Measurements from ENCODE around the gene SMYD3. TPM values are rescaled to one million over a fixed set of nuclear protein-coding genes. Genes with fewer than 3 reads are reported as not detected.
"Not testable (repeated sequence)": the region's sequence is repeated elsewhere in the genome, so short reads cannot be mapped to it uniquely, and the experiment has no call there.

SMYD3 gene
- total and polyA plus RNA-seq, 4 donors: 10.5 to 40.1 (median 32.5) TPM

DNA sequence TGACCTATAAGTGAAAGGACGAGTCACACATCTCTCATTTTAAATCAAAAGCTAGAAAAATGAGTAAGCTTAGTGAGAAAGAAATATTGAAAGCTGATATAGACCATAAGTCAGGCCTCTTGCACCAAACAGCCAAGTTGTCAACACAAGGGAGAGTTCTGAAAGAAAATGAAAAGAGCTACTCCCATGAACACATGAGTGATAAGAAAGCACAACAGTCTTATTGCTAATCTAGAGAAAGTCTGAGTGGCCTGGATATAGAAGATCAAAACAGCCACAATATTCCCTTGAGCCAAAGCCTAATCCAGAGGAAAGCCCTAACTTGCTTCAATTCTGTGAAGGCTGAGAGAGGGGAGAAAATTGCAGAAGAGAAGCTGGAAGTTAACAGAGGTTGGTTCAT lies 175.0 kb downstream of the SMYD3 start:
- Histone ChIP-seq H3K36me3 (ENCODE audit: control insufficient read depth in 4 of 4, insufficient read depth in 4 of 4, low read length in 4 of 4) (peaks cover 0 to 2% (median 0%) of the 10 kb centered on the region in 4 donors), H3K27ac (ENCODE audit: low read depth in 1 of 2, low read length in 1 of 2) (no peak overlapping the region), H3K27me3 (ENCODE audit: control insufficient read depth in 3 of 3, insufficient read depth in 3 of 3, low read length in 2 of 3) (no peaks in the 10 kb centered on the region), H3K9me3 (ENCODE audit: control insufficient read depth in 4 of 4, insufficient read depth in 3 of 4, low read length in 3 of 4) (no peaks in the 10 kb centered on the region), H3K4me1 (ENCODE audit: control insufficient read depth in 5 of 5, insufficient read depth in 5 of 5, low read length in 5 of 5) (peaks cover 0 to 9% (median 0%) of the 10 kb centered on the region in 5 donors), H3K9ac (ENCODE audit: insufficient read depth in 1 of 2, low read length in 2 of 2) (no peak overlapping the region), H3K4me3 (no peak overlapping the region)
- no peak for ATAC-seq (ENCODE audit: insufficient read depth, low FRiP score)
- WGBS, 2 donors: 85 to 95% methylated on average over 1 of the region's 1 CpG
- TF ChIP-seq, protein P1, sequence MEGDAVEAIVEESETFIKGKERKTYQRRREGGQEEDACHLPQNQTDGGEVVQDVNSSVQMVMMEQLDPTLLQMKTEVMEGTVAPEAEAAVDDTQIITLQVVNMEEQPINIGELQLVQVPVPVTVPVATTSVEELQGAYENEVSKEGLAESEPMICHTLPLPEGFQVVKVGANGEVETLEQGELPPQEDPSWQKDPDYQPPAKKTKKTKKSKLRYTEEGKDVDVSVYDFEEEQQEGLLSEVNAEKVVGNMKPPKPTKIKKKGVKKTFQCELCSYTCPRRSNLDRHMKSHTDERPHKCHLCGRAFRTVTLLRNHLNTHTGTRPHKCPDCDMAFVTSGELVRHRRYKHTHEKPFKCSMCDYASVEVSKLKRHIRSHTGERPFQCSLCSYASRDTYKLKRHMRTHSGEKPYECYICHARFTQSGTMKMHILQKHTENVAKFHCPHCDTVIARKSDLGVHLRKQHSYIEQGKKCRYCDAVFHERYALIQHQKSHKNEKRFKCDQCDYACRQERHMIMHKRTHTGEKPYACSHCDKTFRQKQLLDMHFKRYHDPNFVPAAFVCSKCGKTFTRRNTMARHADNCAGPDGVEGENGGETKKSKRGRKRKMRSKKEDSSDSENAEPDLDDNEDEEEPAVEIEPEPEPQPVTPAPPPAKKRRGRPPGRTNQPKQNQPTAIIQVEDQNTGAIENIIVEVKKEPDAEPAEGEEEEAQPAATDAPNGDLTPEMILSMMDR (IDR thresholded peaks at IDR 0.05; ENCODE audit: control extremely low read depth, extremely low read depth): no peak
- no peak for DNase-seq

DNA sequence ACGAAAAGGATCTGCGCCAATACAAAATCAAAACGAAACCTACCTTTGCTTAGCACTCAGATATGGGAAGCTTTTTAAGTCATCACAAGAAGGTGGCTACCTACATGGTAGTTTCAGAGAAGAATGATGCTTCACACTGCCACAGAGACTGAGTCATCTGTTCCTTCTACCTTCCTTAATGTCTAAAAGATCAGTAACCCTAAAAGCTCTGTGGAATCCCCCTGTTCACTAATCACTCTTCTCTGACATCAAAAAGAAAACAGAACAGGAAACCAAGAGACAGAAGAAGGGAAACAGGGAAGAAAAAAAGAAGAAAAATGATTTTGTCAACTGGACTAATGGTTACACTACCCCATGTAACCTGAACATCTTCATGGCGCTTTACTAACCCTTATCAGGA lies 177.2 kb downstream of the SMYD3 start:
- Histone ChIP-seq H3K27me3 (ENCODE audit: control insufficient read depth in 3 of 3, insufficient read depth in 3 of 3, low read length in 2 of 3) (no peaks in the 10 kb centered on the region), H3K9me3 (ENCODE audit: control insufficient read depth in 4 of 4, insufficient read depth in 3 of 4, low read length in 3 of 4) (no peaks in the 10 kb centered on the region), H3K4me3 (no peak overlapping the region), H3K9ac (ENCODE audit: insufficient read depth in 1 of 2, low read length in 2 of 2) (no peak overlapping the region), H3K36me3 (ENCODE audit: control insufficient read depth in 4 of 4, insufficient read depth in 4 of 4, low read length in 4 of 4) (peaks cover 0 to 2% (median 0%) of the 10 kb centered on the region in 4 donors), H3K4me1 (ENCODE audit: control insufficient read depth in 5 of 5, insufficient read depth in 5 of 5, low read length in 5 of 5) (peaks cover 0 to 5% (median 0%) of the 10 kb centered on the region in 5 donors), H3K27ac (ENCODE audit: low read depth in 1 of 2, low read length in 1 of 2) (no peak overlapping the region)
- TF ChIP-seq, protein P1 (IDR thresholded peaks at IDR 0.05; ENCODE audit: control extremely low read depth, extremely low read depth): no peak
- DNase-seq (no peak), ATAC-seq (ENCODE audit: insufficient read depth, low FRiP score) (no peak)
- WGBS, 2 donors: 94% methylated on average over 4 of the region's 4 CpGs

DNA sequence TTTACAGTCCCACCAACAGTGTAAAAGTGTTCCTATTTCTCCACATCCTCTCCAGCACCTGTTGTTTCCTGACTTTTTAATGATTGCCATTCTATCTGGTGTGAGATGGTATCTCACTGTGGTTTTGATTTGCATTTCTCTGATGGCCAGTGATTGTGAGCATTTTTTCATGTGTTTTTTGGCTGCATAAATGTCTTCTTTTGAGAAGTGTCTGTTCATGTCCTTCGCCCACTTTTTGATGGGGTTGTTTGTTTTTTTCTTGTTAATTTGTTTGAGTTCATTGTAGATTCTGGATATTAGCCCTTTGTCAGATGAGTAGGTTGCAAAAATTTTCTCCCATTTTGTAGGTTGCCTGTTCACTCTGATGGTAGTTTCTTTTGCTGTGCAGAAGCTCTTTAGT lies 177.8 kb downstream of the SMYD3 start:
- not testable (repeated sequence) for H3K27ac ChIP-seq (ENCODE audit: low read depth in 1 of 2, low read length in 1 of 2); ATAC-seq (ENCODE audit: insufficient read depth, low FRiP score); H3K36me3 ChIP-seq (ENCODE audit: control insufficient read depth in 4 of 4, insufficient read depth in 4 of 4, low read length in 4 of 4); H3K9me3 ChIP-seq (ENCODE audit: control insufficient read depth in 4 of 4, insufficient read depth in 3 of 4, low read length in 3 of 4); H3K9ac ChIP-seq (ENCODE audit: insufficient read depth in 1 of 2, low read length in 2 of 2); DNase-seq; H3K4me1 ChIP-seq (ENCODE audit: control insufficient read depth in 5 of 5, insufficient read depth in 5 of 5, low read length in 5 of 5); H3K4me3 ChIP-seq; H3K27me3 ChIP-seq (ENCODE audit: control insufficient read depth in 3 of 3, insufficient read depth in 3 of 3, low read length in 2 of 3)
- no CpG with 5 or more reads among the region's 1 CpG for WGBS, 2 donors

DNA sequence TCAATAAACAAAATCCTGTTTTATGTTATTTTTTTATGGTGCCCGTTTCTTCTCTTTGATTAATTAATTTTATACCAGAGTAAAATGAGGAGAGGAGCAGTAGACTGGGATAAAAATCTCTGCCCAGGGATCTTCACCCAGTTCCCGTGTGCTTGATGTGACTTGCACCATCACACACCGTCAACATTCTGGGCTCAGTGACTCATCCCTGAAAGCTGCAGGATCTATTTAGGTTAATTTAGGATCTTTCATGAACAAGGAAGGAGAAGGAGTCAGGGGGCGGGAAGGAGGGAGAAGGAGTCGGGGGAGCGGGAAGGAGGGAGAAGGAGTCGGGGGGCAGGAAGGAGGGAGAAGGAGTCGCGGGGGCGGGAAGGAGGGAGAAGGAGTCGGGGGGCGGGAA lies 182.4 kb downstream of the SMYD3 start:
- H3K9ac ChIP-seq (ENCODE audit: insufficient read depth in 1 of 2, low read length in 2 of 2): no peak overlapping the region
- no peak for DNase-seq
- H3K27me3 ChIP-seq (ENCODE audit: control insufficient read depth in 3 of 3, insufficient read depth in 3 of 3, low read length in 2 of 3): no peaks in the 10 kb centered on the region
- no peak overlapping the region for H3K27ac ChIP-seq (ENCODE audit: low read depth in 1 of 2, low read length in 1 of 2)
- H3K36me3 ChIP-seq (ENCODE audit: control insufficient read depth in 4 of 4, insufficient read depth in 4 of 4, low read length in 4 of 4): peaks cover 0 to under 1% (median 0%) of the 10 kb centered on the region in 4 donors
- H3K9me3 ChIP-seq (ENCODE audit: control insufficient read depth in 4 of 4, insufficient read depth in 3 of 4, low read length in 3 of 4): no peaks in the 10 kb centered on the region
- no peak overlapping the region for H3K4me3 ChIP-seq
- no peak for ATAC-seq (ENCODE audit: insufficient read depth, low FRiP score)
- peaks cover 0 to 5% (median 0%) of the 10 kb centered on the region in 5 donors for H3K4me1 ChIP-seq (ENCODE audit: control insufficient read depth in 5 of 5, insufficient read depth in 5 of 5, low read length in 5 of 5)
- TF ChIP-seq, protein P1 (IDR thresholded peaks at IDR 0.05; ENCODE audit: control extremely low read depth, extremely low read depth): no peak
- 92 to 97% methylated on average over 12 of the region's 12 CpGs for WGBS, 2 donors

DNA sequence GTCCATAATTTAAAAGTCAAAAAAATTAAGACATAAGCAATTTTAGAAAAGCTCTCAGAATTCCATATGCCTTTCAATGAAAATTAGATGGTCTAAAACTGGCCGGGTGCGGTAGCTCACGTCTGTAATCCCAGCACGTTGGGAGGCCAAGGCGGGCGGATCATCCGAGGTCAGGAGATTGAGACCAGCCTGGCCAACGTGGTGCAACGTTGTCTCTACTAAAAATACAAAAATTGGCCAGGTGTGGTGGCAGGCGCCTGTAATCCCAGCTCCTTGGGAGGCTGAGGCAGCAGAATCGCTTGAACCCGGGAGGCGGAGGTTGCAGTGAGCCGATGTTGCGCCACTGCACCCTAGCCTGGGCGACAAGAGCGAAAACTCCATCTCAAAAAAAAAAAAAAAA lies 183.0 kb downstream of the SMYD3 start:
- WGBS, 2 donors: 96 to 97% methylated on average over 17 of the region's 17 CpGs

More for the DNA sequence above, 183.0 kb downstream of the SMYD3 start:
- ATAC-seq (ENCODE audit: insufficient read depth, low FRiP score); DNase-seq; H3K9ac ChIP-seq (ENCODE audit: insufficient read depth in 1 of 2, low read length in 2 of 2); H3K27ac ChIP-seq (ENCODE audit: low read depth in 1 of 2, low read length in 1 of 2); H3K4me1 ChIP-seq (ENCODE audit: control insufficient read depth in 5 of 5, insufficient read depth in 5 of 5, low read length in 5 of 5); H3K9me3 ChIP-seq (ENCODE audit: control insufficient read depth in 4 of 4, insufficient read depth in 3 of 4, low read length in 3 of 4); H3K36me3 ChIP-seq (ENCODE audit: control insufficient read depth in 4 of 4, insufficient read depth in 4 of 4, low read length in 4 of 4); H3K27me3 ChIP-seq (ENCODE audit: control insufficient read depth in 3 of 3, insufficient read depth in 3 of 3, low read length in 2 of 3); H3K4me3 ChIP-seq: not testable (repeated sequence)
